Activated CD4-positive, alpha-beta T cell treated with anti-CD3 and anti-CD28 coated beads, Interleukin-2, amount 50 U/mL, for 1 hour (primary cell): ENCODE results near the gene DENND5B.
"Not testable (repeated sequence)": the region's sequence is repeated elsewhere in the genome, so short reads cannot be mapped to it uniquely, and the experiment has no call there.

Source experiments
- DNase-seq: peaks from one replicate; pipeline ENCODE4 v3.0.0-alpha.2; 2020

Gene DENND5B

DNA sequence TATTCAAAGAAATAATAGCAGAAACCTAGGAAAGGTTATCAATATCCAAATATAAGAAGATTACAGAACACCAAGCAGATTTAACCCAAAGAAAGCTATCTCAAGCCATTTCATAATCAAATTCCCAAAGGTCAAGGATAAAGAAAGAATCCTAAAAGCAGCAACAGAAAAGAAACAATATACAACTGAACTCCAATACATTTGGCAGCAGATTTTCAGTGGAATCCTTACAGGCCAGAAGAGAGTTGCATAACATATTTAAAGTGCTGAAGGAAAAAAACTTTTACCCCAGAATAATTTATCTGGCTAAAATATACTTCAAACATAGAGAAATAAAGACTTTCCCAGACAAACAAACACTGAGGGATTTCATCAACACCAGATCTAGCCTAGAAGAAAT, 54.3 kb downstream of the DENND5B start:
- DNase-seq, result no peak

DNA sequence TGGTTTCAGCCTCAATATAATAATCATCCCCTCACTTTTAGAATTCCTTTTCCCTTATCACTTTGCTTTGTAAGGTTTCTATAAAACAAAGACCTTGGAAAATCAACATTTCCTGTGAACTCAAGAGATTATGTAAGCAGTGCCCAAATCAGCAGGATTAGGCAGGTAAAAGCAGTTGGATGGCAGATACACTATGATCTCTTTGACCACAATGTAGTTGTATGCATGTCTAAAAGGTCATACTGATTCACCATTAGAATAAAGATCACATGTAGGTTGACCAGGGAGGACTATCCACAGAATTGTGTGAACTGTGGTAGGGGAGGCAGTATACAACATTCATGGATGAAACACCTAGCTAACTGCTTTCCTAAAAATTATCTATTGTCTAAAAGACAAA, 57.5 kb downstream of the DENND5B start:
- no peak for DNase-seq

DNA sequence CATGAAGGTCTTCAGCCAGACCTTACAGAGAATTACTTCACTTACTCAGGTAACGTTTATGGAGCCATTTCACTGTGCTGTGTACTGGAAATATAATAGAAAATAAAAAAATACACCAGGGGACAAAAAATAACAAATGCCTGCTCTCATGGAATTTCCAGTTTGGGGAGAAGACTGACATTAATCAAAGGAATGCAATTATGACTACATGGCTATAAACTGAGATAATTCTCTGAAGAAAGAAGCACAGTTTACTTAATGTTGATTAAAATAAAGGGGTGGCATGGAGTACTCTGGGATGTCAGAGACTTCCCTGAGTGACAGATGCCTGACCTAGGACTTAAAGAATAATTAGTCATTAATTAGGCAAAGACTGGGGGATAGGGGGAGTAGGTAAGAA, 59.0 kb downstream of the DENND5B start:
- DNase-seq, result no peak

DNA sequence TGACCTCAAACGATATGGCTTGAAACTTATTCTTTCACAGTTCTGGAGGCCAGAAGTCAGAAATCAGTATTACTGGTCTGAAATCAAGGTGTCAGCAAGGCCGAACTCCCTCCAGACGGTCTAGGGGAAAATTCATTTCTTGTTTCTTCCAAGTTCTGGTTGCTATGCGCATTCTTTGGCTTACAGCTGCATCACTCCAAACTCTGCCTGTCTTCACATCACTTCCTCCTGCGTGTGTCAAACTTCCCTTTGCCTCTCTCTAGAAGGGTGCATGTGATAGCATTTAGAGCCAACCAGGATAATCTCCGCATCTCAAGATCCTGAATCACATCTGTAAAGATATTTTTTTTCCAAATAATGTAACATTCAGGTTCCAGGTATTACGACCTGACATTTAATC, 62.8 kb downstream of the DENND5B start:
- no peak for DNase-seq

DNA sequence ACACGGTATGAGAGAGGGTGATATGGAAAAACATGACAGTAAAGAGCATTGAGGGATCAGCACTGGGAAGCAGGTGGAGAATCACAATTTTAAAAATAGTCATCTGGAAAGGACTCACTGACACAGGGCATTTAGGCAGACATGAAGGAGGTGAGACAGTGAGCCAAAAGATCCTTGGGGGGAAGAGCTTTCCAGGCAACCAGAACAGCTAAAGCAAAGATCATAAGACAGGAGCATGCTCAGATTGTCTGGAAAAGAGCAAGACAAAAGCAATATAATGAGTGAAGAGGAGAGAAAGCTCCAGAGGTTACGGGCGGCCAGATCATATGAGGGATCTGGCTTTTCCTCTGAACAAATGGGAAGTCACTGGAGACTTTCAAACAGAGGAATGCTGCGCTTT, 63.9 kb downstream of the DENND5B start:
- DNase-seq, result no peak

DNA sequence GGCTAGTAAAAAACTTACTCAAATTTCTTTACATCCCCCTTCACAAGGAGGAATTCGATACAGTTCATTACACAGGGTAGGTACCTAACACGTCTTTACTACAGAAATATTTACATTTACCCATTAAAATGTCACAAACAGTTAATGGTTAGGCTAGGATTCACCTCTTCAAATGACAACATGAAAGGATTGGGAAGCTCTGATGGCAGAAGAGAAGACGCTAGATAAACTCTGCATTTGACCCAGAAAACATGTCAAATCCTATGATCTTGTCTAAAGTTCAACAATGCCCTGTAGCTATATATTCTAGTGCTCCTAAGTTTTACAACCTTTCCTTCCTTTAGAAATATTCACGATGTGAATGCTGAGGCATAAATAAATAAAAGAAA, 64.8 kb downstream of the DENND5B start:
- DNase-seq, result no peak

DNA sequence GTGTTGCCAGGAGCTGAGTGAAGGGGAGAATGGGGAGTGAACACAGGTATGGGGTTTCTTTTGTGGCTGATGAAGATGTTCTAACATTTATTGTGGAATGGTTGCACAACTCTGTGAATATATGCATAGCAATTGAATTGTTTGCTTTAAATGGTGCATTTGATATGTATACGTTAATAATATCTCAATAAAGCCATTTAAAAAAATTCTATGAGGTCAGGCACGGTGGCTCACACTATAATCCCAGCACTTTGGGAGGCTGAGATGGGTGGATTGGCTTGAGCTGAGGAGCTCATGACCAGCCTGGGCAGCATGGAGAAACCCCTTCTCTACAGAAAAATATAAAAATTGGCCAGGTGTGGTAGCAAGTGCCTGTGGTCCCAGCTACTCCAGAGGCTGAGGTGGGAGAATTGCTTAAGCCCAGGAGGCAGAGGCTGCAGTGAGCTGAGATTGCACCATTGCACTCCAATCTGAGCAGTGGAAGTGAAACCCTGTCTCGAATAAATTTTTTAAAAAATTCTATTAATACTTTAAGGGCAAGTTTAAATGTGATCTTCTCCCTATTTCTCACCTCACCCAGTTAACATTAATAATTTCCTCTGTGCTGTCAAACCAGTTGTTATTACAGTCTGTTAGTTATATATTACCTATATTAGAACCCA, 65.3 kb downstream of the DENND5B start:
- DNase-seq, result no peak

DNA sequence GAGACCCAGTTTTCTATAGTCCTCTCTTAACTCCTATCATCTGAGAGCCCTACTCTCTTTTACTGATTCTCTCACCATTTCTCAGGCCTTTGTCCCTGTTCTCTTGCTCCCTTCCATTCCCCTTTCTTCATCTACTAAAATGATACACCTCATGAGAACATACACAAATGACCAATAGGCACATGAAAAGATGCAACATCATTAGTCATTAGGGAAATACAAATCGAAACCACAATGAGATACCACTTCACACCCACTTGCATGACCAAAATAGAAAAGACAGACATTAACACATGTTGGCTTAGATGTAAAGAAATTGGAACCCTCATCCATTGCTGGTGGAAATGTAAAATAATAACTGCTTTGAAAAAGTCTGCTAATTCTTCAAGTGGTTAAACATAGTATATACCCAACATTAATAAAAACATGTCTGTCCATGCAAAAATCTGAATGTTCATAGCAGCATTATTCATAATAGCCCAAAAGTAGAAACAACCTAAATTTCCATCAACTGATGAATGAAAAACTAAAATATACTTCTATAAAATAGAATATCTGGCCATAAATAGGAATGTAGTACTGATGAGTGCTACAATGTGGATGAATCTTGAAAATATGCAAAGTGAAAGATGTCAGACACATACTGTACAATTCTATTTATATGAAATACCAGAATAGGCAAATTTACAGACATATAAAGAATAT, 66.0 kb downstream of the DENND5B start:
- no peak for DNase-seq

DNA sequence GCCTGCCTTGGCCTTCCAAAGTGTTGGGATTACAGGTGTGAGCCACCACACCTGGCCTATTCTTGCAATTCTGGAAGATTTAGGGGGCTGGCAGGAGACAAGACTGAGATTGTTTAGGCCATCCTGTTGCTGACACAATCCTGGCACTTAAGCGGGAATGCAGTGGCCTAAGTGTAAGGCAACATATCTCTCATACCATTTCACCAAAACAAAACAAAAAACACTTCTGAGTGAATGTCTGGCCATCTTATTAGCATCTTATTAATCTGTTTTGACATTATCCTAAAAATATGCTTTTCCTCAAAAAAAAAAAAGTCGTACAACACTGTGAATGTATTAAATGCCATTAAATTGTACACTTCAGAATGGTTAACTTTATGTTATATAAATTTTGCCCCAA, 67.6 kb downstream of the DENND5B start:
- no peak for DNase-seq

DNA sequence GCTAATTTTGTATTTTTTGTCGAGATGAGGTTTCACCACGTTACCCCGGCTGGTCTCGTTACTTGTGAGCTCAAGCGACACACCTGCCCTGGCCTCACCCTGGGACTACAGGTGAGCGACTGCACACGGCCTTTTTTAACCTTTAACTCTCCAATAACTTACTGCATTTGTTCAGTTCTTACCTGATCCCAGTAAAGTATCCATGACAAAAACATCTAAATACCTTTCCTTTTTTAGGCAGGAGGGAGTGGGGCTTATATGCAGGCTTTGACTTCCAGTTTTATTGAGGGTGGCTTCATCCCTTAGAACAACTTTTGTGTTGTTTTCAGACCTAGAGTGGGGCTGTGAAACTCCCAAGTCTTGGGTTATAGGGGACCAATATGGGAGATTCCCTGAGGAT, 68.3 kb downstream of the DENND5B start:
- no peak for DNase-seq

DNA sequence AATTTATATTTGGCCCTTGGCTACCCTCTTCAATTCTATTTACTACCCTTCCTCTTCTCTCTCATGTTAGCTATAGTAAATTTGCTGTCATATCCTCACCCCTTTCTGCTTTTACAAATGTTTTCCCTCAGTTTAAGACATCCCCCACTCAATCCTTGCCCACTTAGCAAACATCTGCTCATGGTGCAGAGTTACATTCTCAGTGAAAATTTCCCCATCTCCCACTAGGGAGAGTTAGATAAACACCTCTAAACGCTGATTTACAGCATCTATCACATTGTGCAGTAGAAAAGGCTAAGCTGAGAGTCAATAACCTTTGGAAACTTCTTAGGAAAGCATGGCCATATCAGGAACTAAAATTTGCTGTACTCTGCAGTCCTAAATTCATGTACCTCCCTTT, 69.0 kb downstream of the DENND5B start:
- DNase-seq, result no peak

DNA sequence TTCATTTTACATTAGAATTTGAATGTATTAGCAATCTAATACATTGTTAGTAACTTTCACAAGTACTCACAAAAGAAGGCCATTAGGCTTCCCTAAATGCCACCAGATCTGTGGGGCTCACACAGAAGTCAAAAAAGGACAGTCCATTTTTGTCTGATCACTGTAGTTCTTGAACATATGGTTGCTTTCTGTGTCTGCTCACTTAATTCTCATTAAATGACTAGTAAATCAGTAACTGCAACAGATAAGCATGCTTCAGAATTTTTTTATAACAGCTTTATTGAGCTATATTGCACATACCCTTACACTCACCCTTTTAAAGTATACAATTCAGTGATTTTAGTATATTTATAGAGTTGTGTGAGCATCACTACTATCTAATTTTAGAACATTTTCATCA, 71.4 kb downstream of the DENND5B start:
- DNase-seq, result no peak

DNA sequence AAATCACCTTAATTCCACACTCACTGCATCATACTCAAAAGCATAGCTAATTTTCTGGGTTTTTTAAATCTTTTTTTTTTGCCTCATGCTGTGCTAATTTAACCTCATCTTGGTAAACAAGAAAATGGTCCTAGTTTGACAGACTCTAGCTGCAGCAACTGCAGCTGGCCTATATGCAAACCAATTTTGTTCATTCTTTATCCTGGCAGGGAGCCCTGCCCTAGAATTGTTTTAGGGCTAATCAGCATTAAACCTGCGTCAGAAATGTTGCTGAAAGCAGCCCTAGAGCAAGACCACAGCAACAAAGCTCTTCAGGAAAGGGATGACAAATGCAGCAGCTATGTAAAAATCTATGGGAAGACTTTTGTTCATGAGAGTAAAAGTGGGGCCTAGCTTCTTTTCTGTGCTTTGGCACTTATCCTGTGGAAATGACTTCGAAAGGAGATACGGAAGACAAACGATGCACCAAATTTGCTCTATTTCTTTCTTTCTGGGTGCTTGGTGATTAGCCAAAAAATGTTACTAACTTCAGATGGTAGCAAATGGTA, 72.2 kb downstream of the DENND5B start:
- no peak for DNase-seq

DNA sequence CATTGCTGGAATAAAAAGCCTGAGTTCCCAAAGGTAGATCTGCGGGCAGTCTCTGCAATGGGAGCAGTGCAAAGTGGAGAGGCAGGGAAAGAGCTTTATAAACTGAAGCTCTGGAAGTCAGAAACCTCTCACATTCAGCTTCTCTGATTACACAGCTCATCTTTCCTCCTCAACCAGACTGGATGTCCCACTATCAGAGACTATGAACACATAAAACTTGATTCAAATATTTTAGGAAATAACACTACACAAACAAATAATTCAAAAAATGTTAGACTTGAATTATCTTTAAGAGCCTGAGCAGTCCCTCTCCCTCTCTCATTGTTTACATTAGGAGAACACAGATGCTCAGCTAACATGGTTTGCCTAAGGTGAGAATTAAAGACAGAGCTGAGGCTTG, 72.9 kb downstream of the DENND5B start:
- DNase-seq, result no peak

DNA sequence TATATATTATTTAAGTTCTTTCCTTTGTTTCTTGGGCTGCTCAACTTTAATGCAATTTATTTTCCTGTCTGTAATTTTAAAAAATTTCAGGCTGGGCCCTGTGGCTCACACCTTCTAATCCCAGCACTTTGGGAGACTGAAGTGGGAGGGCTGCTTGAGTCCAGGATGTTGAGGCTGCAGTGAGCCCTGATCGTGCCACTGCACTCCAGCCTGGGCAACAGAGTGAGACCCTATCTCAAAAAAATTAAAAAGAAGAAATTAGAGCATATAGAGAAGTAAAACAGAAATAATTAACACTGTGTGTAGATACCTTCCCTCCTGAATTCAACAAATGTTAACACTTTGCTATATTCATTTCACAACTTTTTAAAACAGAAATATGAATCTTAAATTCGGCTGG, 74.2 kb downstream of the DENND5B start:
- no peak for DNase-seq

DNA sequence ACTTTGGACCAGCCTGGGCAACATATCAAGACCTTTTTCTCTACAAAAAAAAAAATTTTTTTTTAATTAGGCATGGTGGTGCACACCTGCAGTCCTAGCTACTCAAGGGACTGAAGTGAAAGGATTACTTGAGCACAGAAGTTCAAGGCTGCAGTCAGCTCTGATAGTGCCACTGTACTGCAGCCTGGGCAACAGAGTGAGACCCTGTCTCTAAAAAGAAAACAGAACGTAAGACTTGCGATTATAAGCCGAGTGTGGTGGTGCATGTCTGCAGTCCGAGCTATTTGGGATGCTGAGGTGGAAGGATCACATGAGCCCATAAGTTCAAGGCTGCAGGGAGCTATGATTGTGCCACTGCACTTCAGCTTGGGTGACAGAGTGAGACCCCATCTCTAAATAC, 76.0 kb downstream of the DENND5B start:
- no peak for DNase-seq

DNA sequence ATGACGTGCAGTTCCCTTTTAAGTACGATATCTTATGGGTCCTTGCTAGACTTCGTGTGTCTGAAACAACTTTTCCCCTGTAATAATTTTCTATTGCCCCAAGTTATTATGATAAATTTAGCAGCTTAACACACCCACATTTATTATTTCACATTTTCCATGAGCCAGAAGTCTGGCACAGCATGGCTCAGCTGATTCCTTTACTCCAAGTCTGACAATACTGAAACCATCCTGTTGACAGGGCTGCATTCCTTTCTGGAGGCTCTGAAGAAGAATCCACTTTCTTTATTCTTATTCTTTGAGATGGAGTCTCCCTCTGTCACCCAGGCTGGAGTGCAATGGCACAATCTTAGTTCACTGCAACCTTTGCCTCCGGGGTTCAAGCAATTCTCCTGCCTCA, 80.9 kb downstream of the DENND5B start:
- no peak for DNase-seq

DNA sequence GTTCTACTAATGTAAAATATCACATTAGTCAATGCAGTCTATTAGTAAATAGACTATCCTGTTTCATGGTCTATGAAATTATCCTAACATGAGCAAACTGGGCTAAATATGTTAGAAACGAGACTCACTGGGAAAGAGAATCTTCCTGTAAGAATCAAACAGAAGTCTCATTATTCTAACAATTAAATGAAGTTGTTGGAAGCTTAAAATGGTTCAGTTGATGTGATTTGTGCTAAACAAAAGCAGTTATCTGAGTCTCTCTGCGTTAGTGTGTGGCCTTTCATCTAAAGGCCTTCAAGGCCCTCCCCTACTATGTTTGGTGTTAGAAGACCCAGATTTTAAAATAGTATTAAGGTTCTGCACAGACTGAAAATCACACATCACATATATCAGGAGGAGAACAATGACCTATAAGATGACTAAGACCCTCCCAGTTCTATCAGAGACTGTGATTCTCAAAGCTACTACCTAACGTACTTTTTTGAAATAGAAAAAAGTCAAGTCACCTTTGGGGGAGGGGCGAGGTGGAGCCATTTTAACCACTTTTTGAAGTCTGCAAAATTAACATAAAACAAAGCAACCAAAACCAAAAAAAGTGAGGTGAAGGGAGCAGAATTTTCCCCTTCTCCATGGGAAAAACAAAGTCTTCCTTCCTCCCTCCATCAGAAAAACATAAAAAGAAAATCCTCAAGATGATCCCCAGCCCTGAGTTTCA, 82.3 kb downstream of the DENND5B start:
- no peak for DNase-seq

DNA sequence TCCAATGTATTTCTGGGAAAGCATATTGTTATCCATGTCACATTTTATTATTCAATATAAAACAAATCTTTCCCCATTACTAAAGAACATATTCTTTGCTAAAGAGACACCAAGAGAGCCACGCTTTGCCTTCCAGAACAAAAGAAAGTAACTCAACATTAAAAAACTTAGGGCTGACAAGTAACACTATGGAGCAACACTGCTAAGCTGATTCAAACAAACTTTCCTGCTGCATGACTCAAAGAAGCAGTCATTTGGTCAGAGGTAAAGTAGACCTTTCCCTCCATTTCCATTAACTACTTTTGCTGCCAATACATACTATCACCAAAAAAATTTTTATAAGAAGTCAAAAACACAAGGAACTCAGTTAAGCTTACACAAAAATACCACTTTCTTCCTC, 83.0 kb downstream of the DENND5B start:
- no peak for DNase-seq

DNA sequence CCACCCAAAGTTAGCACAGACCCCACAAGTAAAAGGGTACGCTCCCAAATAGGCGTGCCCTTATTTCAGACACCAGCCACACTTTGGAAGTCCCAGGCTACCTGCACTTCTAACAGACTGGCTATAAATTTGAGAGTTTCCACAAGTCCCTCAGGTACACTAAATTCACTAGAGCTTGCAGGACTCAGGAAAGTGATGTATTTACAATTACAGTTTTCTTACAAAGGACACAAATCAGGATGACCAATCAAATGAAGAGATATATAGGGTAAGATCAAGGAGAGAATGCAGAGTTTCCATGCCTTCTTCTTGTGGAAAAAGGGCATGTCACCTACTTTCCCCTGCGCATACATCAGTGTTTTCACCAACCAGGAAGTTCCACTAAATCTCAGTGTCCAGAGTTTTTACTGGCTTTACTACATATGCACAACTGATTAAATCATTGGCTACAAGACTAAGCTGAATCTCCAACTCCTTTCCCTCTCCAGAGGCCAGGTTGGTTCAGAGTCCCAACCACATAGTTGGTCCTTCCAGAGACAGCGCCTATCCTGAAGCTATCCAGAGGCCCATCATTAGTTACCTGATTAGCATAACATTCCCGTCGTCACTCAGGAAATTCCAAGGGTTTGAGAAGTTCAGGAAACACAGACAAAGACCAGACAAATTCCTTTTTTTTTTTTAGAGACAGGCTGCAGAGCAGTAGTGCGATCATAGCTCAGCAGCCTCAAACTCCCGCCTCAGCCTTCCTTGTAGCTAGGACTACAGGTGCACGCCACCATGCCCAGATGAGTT, 84.2 kb downstream of the DENND5B start:
- no peak for DNase-seq

DNA sequence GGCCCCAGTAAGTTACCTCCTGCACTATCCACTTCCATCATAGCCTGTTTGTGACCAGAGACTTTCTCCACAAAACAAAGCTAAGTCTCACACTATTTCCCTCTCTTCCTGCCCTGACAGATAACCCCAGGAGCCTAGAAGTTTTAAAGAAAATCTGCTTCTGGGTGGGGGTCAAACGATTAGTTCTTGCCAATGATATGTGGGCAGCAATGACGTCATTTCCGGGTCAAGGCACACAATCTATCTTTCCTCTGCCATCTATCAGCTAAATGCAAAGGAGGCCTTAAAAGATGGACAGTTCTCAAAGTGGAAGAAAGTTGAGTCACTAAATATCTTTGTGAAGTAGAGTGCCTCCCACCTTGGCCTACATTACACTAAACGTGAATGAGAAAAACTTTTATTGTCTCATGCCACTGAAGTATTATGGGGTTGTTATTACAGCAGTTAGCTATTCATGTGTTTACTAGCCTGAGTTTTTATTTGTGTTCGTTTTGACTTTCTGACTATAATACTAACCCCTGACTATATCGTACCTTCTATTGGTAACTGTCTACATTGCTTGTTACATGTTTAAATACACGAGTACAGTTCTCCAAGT, 86.2 kb downstream of the DENND5B start:
- no peak for DNase-seq

DNA sequence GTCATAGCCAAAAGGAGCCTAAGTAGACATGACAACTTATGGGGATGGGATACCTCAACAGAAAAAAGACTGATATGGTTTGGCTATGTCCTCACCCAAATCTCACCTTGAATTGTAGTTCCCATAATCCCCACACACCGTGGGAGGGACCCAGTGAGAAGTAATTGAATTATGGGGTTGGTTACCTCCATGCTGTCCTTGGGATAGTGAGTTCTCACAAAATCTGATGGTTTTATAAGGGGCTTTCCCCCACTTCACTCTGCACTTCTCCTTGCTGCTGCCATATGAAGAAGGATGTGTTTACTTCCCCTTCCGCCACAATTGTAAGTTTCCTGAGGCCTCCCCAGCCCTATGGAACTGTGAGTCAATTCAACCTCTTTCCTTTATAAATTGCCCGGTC, 89.9 kb downstream of the DENND5B start:
- DNase-seq, result not testable (repeated sequence)

DNA sequence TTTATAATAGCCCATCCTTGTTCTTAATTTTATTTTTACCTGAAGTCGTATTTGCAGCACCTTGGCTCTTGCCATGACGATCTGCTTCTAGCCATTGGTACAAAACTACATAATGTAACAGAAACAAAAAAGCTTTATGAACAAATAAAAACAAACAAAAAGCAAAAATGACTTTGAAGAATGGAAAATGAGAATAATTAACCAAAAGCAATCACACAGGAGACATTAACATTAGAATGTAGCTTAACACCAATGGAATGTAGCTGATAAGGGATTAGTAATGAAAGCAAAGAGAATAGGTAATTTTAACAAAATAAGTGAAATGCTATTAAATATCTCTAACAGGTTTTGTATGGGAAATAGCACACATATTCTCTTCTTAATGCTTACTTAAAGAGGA, 91.4 kb downstream of the DENND5B start:
- DNase-seq, result no peak
